LoVo (cell line): ENCODE measurements around the gene HBP1.
"Not testable (repeated sequence)": the region's sequence is repeated elsewhere in the genome, so short reads cannot be mapped to it uniquely, and the experiment has no call there.

Experiments used
- DNase-seq: peaks from one replicate; pipeline ENCODE4 v3.0.0-alpha.2; 2016; ENCODE audit warnings: low spot score

The HBP1 gene

GRCh38 chr7:107185716-107186115 lies 16.9 kb downstream of the HBP1 start:
- DNase-seq: no peak

DNA sequence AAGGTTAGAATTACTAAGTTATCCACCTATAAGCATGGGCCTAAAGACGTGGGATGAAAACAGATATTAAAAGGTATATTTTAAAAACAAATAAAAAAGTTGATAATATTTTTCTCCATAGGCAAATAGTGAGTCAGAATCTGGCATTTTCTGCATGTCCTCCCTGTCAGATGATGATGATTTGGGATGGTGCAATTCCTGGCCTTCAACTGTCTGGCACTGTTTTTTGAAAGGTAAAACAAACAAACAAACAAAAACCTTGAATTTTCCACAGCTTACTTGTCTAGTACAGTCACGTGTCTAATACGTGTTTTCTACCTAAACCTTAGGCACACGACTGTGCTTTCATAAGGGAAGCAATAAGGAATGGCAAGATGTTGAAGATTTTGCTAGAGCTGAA lies 17.4 kb downstream of the HBP1 start:
- no peak for DNase-seq

DNA sequence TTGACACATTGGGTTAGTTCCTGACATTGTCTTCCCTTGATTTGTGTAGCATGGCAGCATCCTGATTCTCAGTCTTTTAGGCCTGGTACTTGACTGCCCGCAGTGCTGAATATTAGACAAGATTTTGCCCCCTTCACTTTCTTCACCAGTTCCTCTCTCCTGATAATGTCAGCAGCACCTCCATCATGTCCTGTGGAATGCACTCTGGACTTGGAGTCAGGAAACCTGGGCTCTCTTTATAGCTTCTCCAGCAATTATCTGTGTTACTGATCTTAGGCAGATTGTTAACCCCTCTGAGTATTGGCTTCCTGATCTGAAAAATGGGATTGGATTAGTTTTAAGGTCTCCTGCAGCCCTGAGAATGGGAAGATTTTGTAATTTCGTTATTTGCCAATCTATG lies 19.0 kb downstream of the HBP1 start:
- no peak for DNase-seq

DNA sequence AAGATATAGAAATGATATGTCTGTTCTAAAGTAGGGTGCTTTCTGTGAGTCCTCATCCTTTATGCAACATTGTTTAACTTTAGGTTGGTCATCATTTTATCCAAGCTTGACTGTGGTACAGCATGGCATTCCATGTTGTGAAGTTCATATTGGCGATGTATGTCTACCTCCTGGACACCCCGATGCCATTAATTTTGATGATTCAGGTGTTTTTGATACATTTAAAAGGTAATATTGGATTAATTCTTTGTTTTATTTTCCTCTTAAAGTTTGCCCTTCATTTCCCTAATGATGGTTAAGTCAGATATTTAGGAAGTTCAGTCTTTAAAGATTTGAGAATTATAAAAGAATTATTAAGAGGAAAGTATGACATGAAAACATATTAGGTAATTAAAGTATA lies 21.3 kb downstream of the HBP1 start:
- no peak for DNase-seq

GRCh38 chr7:107194052-107194451 lies 25.2 kb downstream of the HBP1 start:
- no peak for DNase-seq

- no peak for DNase-seq
Measured at GRCh38 chr7:107196834-107197610, 28.2 kb downstream of the HBP1 start.

- peak; percentile 16 for DNase-seq
Measured at GRCh38 chr7:107201795-107202450, 33.1 kb downstream of the HBP1 start.

- DNase-seq: no peak
Measured at GRCh38 chr7:107203607-107204006, 34.8 kb downstream of the HBP1 start.

GRCh38 chr7:107206136-107206535 lies 37.3 kb downstream of the HBP1 start:
- no peak for DNase-seq

GRCh38 chr7:107206706-107207105 lies 37.9 kb downstream of the HBP1 start:
- DNase-seq: no peak

DNA sequence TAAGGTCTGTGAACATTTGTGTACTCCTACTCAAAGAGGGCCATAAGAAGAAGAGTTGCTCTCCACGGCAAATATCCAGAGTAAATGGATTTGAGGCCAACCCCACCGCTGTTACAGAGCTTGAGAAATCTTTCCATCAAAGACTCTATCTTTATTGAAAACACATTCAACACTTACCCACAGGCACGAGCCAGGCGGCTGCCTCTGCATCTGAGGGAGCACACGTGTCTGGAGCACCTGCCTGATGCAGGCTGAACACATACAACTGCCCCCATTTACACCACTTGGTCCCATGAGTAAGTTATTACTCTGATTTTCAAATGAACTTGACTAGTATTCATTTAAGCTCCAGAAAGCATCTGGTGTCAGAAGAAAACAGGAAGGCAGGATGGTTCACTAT lies 38.7 kb downstream of the HBP1 start:
- DNase-seq: no peak

DNA sequence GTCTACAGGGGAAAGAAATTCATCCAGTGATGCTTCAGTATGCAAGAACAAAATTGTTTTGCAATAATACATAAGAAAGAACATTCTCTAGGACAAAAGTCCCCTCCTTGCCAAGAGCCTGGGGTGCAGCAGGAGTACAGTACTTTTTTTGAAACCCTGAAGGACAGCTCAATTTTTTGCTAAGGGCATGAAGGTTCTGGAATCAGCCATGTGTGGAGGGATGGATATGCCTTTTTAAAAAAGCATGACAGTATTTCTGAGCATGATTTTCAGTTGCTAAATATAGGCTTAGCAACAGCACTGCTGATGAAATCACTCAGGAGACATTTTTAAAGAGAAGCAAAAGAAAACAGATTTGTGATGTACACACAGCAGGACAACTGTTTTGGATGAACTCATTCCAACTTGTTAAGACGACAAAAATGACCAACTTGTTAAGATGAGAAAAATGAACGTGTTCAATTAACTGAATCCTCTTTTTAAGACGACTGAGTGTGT lies 39.3 kb downstream of the HBP1 start:
- DNase-seq: no peak

GRCh38 chr7:107208563-107208962 lies 39.8 kb downstream of the HBP1 start:
- DNase-seq: no peak

- no peak for DNase-seq
Measured at GRCh38 chr7:107209565-107209964, 40.8 kb downstream of the HBP1 start.

GRCh38 chr7:107210400-107210799 lies 41.6 kb downstream of the HBP1 start:
- no peak for DNase-seq

DNA sequence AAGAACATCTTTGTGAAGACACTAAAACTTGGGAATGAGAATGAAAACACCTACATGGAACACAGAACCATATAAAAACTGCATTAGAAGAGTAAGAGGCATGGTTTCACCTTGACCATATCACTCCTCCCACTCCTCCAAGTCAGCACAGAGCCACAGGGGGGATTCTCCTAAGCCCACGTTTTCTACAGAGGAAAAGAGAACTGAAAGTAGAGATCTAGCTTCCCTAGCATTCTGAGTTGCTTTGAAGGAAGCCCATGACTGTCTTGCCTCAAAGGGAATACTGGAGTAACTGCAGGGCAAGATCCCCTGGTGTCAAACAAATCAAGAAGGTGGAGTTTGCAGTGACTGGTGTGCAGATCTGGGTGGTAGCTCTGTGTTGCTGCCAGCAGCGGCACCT lies 43.9 kb downstream of the HBP1 start:
- no peak for DNase-seq

- DNase-seq: no peak
Measured at GRCh38 chr7:107213193-107213788, 44.5 kb downstream of the HBP1 start.

DNA sequence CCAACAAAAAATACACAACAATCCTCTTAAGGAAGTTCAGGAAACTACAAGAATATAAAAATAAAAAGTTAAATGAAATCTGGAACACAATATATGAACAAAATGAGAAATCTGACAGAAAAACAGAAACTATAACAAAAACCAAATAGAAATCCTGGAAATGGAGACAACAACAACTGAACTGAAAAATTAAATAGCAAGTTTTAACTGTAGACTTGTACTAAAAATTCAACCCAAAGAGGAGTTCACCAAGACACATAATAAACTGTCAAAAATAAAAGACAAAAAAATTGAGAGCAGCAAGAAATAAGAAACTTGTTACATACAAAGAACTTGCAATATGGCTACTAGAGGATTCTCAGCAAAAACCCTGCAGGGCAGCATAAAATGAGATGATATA lies 45.1 kb downstream of the HBP1 start:
- no peak for DNase-seq

DNA sequence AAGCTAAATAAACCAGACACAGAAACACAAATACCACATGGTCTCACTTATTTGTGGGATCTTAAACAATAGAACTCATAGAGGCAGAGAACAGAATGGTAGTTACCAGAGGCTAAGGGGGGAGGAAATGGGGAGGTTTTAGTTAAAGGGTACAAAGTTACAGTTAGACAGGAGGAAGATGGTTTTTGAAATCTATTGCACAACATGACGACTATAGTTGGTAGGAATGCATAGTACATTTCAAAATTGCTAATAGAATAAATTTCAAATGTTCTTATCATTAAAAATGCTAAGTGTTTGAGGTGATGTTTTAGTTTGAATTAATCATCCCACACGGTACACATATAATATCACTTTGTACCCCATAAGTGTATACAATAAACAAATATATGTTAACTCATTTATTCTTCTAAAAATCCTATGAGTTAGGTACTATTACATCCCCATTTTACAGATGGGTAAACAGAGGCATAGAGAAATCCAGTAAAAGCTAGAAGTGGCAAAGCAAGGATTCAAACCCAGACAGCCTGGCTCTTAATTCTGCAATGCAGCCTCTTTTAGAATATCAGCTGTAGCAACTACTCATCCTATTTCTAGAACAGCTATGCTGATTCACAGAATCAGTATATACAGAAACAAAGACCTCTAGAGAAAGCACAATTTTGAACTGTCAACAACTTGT lies 50.9 kb downstream of the HBP1 start:
- no peak for DNase-seq

GRCh38 chr7:107220356-107220755 lies 51.6 kb downstream of the HBP1 start:
- no peak for DNase-seq

GRCh38 chr7:107220806-107221205 lies 52.0 kb downstream of the HBP1 start:
- not testable (repeated sequence) for DNase-seq

GRCh38 chr7:107224374-107225223 lies 55.8 kb downstream of the HBP1 start:
- no peak for DNase-seq
